ENCODE measurements around the gene NCEH1. TPM values are rescaled to one million over a fixed set of nuclear protein-coding genes. Genes with fewer than 3 reads are reported as not detected.

Gene NCEH1
- total and polyA plus RNA-seq, 2 of the 4 experiments (the other 2 are of a cell fraction): 22.3 to 23.3 TPM

DNA sequence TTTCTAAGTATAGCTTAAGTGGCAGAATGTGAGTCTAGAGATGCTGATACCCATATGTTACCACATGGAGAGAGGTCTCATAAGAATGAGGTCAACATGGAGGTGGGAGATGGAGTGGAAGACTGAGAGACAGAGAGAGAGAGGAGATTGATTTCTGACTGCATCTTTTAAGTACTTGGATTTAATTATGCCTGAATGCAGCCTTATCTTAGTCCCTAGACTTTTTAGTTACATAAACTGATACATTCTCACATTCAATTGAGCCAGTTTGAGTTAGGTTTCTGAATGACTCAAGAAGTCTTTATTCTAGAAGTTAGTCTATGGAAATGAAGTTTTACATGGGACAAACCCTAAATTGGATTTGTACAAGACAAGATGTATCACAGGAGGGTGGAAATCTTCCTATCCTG, 129.1 kb downstream of the NCEH1 start:
- Histone ChIP-seq H3K9ac (ENCODE audit: low read depth, low read length) (no peak overlapping the region), H2BK15ac (ENCODE audit: low read depth, low read length) (no peak overlapping the region), H2AFZ (replicated peaks; ENCODE audit: low read length, poor library complexity) (no peak overlapping the region), H4K8ac (ENCODE audit: low read depth in 2 of 2, low read length in 2 of 2) (no peak overlapping the region), H2BK20ac (ENCODE audit: low read depth, low read length) (no peak overlapping the region), H3K9me3 (ENCODE audit: control insufficient read depth, insufficient read depth, low read length) (no peaks in the 10 kb centered on the region), H3K36me3 (ENCODE audit: control insufficient read depth, insufficient read depth, low read length) (no peaks in the 10 kb centered on the region), H2AK9ac (replicated peaks; ENCODE audit: low read depth, low read length, poor library complexity) (no peak overlapping the region), H3K56ac (ENCODE audit: extremely low read depth, insufficient read depth, low read length) (no peak overlapping the region), H3K4me2 (ENCODE audit: low read depth, low read length) (no peak overlapping the region), H3K23ac (ENCODE audit: low read depth, low read length) (no peak overlapping the region), H4K91ac (ENCODE audit: insufficient read depth, low read depth, low read length) (no peak overlapping the region), H4K5ac (ENCODE audit: low read depth, low read length) (no peak overlapping the region), H3K4me1 (ENCODE audit: control insufficient read depth, insufficient read depth, low read length) (no peaks in the 10 kb centered on the region), H2BK120ac (ENCODE audit: low read depth, low read length) (no peak overlapping the region), H3K4me3 (ENCODE audit: insufficient read depth, low read depth, low read length) (no peak overlapping the region), H4K20me1 (ENCODE audit: insufficient read depth, low read length) (no peaks in the 10 kb centered on the region), H3K9me1 (ENCODE audit: insufficient read depth, low read length) (no peaks in the 10 kb centered on the region), H3K18ac (ENCODE audit: low read depth, low read length) (no peak overlapping the region), H2BK5ac (ENCODE audit: low read depth, low read length, poor library complexity, severe bottlenecking) (no peak overlapping the region), H3K14ac (replicated peaks; ENCODE audit: low read depth, low read length) (no peak overlapping the region), H3K27me3 (ENCODE audit: control insufficient read depth, insufficient read depth, low read length) (no peaks in the 10 kb centered on the region), H3K4ac (ENCODE audit: low read depth, low read length) (no peak overlapping the region), H3K79me1 (ENCODE audit: low read depth in 1 of 2, low read length in 2 of 2) (no peaks in the 10 kb centered on the region), H3K27ac (ENCODE audit: insufficient read depth, low read length) (no peak overlapping the region), H2AK5ac (ENCODE audit: low read depth, low read length) (no peak overlapping the region)
- ChIA-PET CTCF (interaction anchor here (2.1 kb wide), 1 partner anchor 14 kb away, joined by 4 read pairs; no protein-coding TSS in a partner anchor), POLR2A (ENCODE audit: unreplicated experiment) (no interaction called here)
- in situ Hi-C loops (cut with MboI; ENCODE audit: low sequenced_read_pairs): no loop called here
- DNase-seq (no peak), ATAC-seq (ENCODE audit: low read depth) (no peak)
- intact Hi-C loops (cut with micrococcal nuclease): no loop called here
- TF ChIP-seq, protein P1, sequence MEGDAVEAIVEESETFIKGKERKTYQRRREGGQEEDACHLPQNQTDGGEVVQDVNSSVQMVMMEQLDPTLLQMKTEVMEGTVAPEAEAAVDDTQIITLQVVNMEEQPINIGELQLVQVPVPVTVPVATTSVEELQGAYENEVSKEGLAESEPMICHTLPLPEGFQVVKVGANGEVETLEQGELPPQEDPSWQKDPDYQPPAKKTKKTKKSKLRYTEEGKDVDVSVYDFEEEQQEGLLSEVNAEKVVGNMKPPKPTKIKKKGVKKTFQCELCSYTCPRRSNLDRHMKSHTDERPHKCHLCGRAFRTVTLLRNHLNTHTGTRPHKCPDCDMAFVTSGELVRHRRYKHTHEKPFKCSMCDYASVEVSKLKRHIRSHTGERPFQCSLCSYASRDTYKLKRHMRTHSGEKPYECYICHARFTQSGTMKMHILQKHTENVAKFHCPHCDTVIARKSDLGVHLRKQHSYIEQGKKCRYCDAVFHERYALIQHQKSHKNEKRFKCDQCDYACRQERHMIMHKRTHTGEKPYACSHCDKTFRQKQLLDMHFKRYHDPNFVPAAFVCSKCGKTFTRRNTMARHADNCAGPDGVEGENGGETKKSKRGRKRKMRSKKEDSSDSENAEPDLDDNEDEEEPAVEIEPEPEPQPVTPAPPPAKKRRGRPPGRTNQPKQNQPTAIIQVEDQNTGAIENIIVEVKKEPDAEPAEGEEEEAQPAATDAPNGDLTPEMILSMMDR (conservative IDR thresholded peaks at IDR 0.05; ENCODE audit: low read depth, low read length): no peak
- no peak for TF ChIP-seq FOS (IDR thresholded peaks at IDR 0.05; ENCODE audit: low read depth, low read length)
- no TSS peak for BruUV-seq (replicated peaks)
- dilution Hi-C loops (cut with HindIII; ENCODE audit: low sequenced_read_pairs, unreplicated experiment): no loop called here

All from IMR-90 (cell line).